SK-N-SH (cell line): ENCODE data around the gene SOWAHA. TPM values are rescaled to one million over a fixed set of nuclear protein-coding genes. Genes with fewer than 3 reads are reported as not detected.

ENCODE experiments used
- CTCF ChIA-PET: fragments of 300-600, 350-600 bp; formaldehyde crosslinking; extraction: SDS; loops from one replicate; lab custom pipeline; 2021; lab: Yijun Ruan, JAX
- POLR2A ChIA-PET: fragments of 350-600 bp; sonication (Branson Sonifier 250); formaldehyde crosslinking; extraction: SDS; loops from one replicate; lab custom pipeline; 2020; ENCODE audit warnings: antibody characterized with exemption, inconsistent platforms; lab: Yijun Ruan, JAX
- DNase-seq: peaks from one replicate; pipeline ENCODE4 v3.0.0; 2012
- H2AFZ ChIP-seq: fragments of 200-600 bp; sonication (generic); 2 replicates; pipeline ENCODE4 v1.8.1; 2016; ENCODE audit warnings: antibody characterized with exemption, mild to moderate bottlenecking, low read depth
- H3F3A ChIP-seq: fragments of 200-600 bp; sonication (generic); replicated peaks from 2 replicates; pipeline ENCODE3; 2016; ENCODE audit warnings: antibody characterized with exemption, mild to moderate bottlenecking; ENCODE audit not compliant: insufficient read depth
- H3K27ac ChIP-seq, 2 experiments: fragments of 200-500 bp in 1 of 2; fragments of 200-600 bp in 1 of 2; sonication (Bioruptor generic) in 1 of 2; sonication (generic), shearing (Covaris generic) in 1 of 2; 2 replicates each; pipeline versions ENCODE4 v1.5.1 to v1.6.1; 2014 to 2016; ENCODE audit warnings: low read depth in 2 of 2, inconsistent platforms in 1 of 2, low read length in 1 of 2, mild to moderate bottlenecking in 1 of 2, mixed read lengths in 1 of 2
- H3K27me3 ChIP-seq: fragments of 200-600 bp; sonication (generic), shearing (Covaris generic); 2 replicates; pipeline ENCODE4 v1.6.1; 2016; ENCODE audit warnings: mixed run types; ENCODE audit not compliant: insufficient read depth
- H3K36me3 ChIP-seq, 2 experiments: fragments of 200-500 bp in 1 of 2; fragments of 200-600 bp in 1 of 2; sonication (Bioruptor generic) in 1 of 2; sonication (generic) in 1 of 2; replicated peaks in 1 of 2; 2 replicates each; pipeline versions ENCODE3 to v1.5.1; 2014 to 2016; ENCODE audit warnings: low read length in 1 of 2, mild to moderate bottlenecking in 1 of 2; ENCODE audit not compliant: insufficient read depth in 2 of 2, control insufficient read depth in 1 of 2
- H3K4me1 ChIP-seq, 2 experiments: fragments of 200-500 bp in 1 of 2; fragments of 200-600 bp in 1 of 2; sonication (Bioruptor generic) in 1 of 2; sonication (generic), shearing (Covaris generic) in 1 of 2; 2 replicates each; pipeline versions ENCODE4 v1.5.1 to v1.6.1; 2014 to 2016; ENCODE audit warnings: low read depth in 1 of 2, low read length in 1 of 2, mixed run types in 1 of 2; ENCODE audit not compliant: insufficient read depth in 2 of 2, control insufficient read depth in 1 of 2
- H3K4me2 ChIP-seq: fragments of 200-600 bp; sonication (generic), shearing (Covaris generic); 2 replicates; pipeline ENCODE4 v1.6.1; 2017; ENCODE audit warnings: mixed run types
- H3K4me3 ChIP-seq, 2 experiments: fragments of 200-500 bp in 1 of 2; fragments of 200-600 bp in 1 of 2; sonication (Bioruptor generic) in 1 of 2; sonication (generic), shearing (Covaris generic) in 1 of 2; 2 replicates each; pipeline versions ENCODE4 v1.5.1 to v1.8.1; 2014 to 2016; ENCODE audit warnings: low read depth in 2 of 2, inconsistent platforms in 1 of 2, low read length in 1 of 2, mild to moderate bottlenecking in 1 of 2, mixed read lengths in 1 of 2, moderate library complexity in 1 of 2
- H3K79me2 ChIP-seq: fragments of 200-600 bp; sonication (generic); 2 replicates; pipeline ENCODE4 v1.8.1; 2017; ENCODE audit warnings: mild to moderate bottlenecking; ENCODE audit not compliant: insufficient read depth
- H3K9ac ChIP-seq: fragments of 200-600 bp; sonication (generic); 2 replicates; pipeline ENCODE4 v1.6.1; 2017; ENCODE audit warnings: mixed run types
- H3K9me2 ChIP-seq: fragments of 200-600 bp; sonication (generic); 2 replicates; pipeline ENCODE4 v1.6.1; 2017; ENCODE audit warnings: mixed run types
- H3K9me3 ChIP-seq: fragments of 200-600 bp; sonication (generic); 2 replicates; pipeline ENCODE4 v1.6.1; 2017; ENCODE audit warnings: mixed run types, mild to moderate bottlenecking, moderate library complexity
- H4K20me1 ChIP-seq: fragments of 200-600 bp; sonication (generic); 2 replicates; pipeline ENCODE4 v1.6.1; 2017; ENCODE audit warnings: mild to moderate bottlenecking, mixed run types; ENCODE audit not compliant: insufficient read depth
- CTCF ChIP-seq: fragments of 200-600 bp; sonication (generic); IDR thresholded peaks from 2 replicates; pipeline ENCODE4 v1.6.1; 2017; ENCODE audit warnings: antibody characterized with exemption, mild to moderate bottlenecking, moderate library complexity
- ELF1 ChIP-seq: IDR thresholded peaks from 2 replicates; pipeline ENCODE4 v1.4.0; 2012
- EZH2phosphoT487 ChIP-seq: fragments of 200-600 bp; sonication (generic); IDR thresholded peaks from 2 replicates; pipeline ENCODE4 v1.6.1; 2017; ENCODE audit warnings: low read depth, mixed run types, mild to moderate bottlenecking, antibody characterized with exemption, moderate library complexity, borderline replicate concordance
- FOSL2 ChIP-seq: IDR thresholded peaks from 2 replicates; pipeline ENCODE4 v1.4.0; 2012; ENCODE audit warnings: low read depth, mild to moderate bottlenecking, moderate library complexity, borderline replicate concordance
- FOXM1 ChIP-seq: IDR thresholded peaks from 2 replicates; pipeline ENCODE4 v1.4.0; 2012; ENCODE audit warnings: low read depth, mild to moderate bottlenecking
- GABPA ChIP-seq: IDR thresholded peaks from 2 replicates; pipeline ENCODE4 v1.4.0; 2012; ENCODE audit warnings: low read depth, mild to moderate bottlenecking
- GATA2 ChIP-seq: sonication (generic); formaldehyde crosslinking; IDR thresholded peaks from 2 replicates; pipeline ENCODE4 v1.5.0; 2020; ENCODE audit warnings: mild to moderate bottlenecking, missing genetic modification reagents
- IRF3 ChIP-seq: fragments of 150-350 bp; IDR thresholded peaks from 2 replicates; pipeline ENCODE4 v1.6.1; 2016; ENCODE audit warnings: mild to moderate bottlenecking, low read depth, low read length
- MXI1 ChIP-seq: IDR thresholded peaks from 2 replicates; pipeline ENCODE4 v1.6.1; 2012; ENCODE audit warnings: mild to moderate bottlenecking, low read depth, low read length, improper control_type of control experiment
- NFIC ChIP-seq: IDR thresholded peaks from 2 replicates; pipeline ENCODE4 v1.4.0; 2012; ENCODE audit warnings: borderline replicate concordance
- PBX3 ChIP-seq: IDR thresholded peaks from 2 replicates; pipeline ENCODE4; 2012
- POLR2AphosphoS5 ChIP-seq: IDR thresholded peaks from 2 replicates; pipeline ENCODE4 v1.6.1; 2012; ENCODE audit warnings: low read depth, low read length
- REST ChIP-seq: IDR thresholded peaks from 2 replicates; pipeline ENCODE4 v1.6.1; 2012; ENCODE audit warnings: mild to moderate bottlenecking, low read depth, low read length, moderate library complexity
- RFX5 ChIP-seq: IDR thresholded peaks from 2 replicates; pipeline ENCODE4 v1.6.1; 2012; ENCODE audit warnings: mild to moderate bottlenecking, improper control_type of control experiment, low read length
- SIN3A ChIP-seq: IDR thresholded peaks from 2 replicates; pipeline ENCODE4 v1.6.1; 2012; ENCODE audit warnings: low read depth, mild to moderate bottlenecking, low read length, moderate library complexity, borderline replicate concordance
- SMC3 ChIP-seq: IDR thresholded peaks from 2 replicates; pipeline ENCODE4 v1.6.1; 2012; ENCODE audit warnings: low read depth, low read length, improper control_type of control experiment
- TAF1 ChIP-seq: IDR thresholded peaks from 2 replicates; pipeline ENCODE4 v1.6.1; 2012; ENCODE audit warnings: low read depth, mild to moderate bottlenecking, low read length, moderate library complexity, borderline replicate concordance
- USF2 ChIP-seq: fragments of 150-350 bp; IDR thresholded peaks from 2 replicates; pipeline ENCODE4 v1.6.1; 2017; ENCODE audit warnings: antibody characterized with exemption, low read length, low read depth, borderline replicate concordance
- YY1 ChIP-seq: IDR thresholded peaks from 2 replicates; pipeline ENCODE4 v1.4.0; 2012; ENCODE audit warnings: low read depth, mild to moderate bottlenecking
- ZBTB33 ChIP-seq: IDR thresholded peaks from 2 replicates; pipeline ENCODE4 v1.4.0; 2012; ENCODE audit warnings: low read depth, borderline replicate concordance
- WGBS: methylation state at CpG from one replicate; pipeline ENCODE4 v1.1.6; 2017; ENCODE audit warnings: low lambda C conversion rate; 5-methylcytosine and 5-hydroxymethylcytosine counted together
- polyA plus RNA-seq, 3 experiments: library from polyadenylated mRNA; depleted of rRNA; stranded (reverse); fragments of >200 nt; gene quantifications; 2 replicates each; pipeline ENCODE4 v1.2.3, GENCODE V29; 2012

SOWAHA gene
- polyA plus RNA-seq, 1 of the 3 experiments (the other 2 are of a cell fraction): 0.30 TPM

GRCh38 chr5:132778129-132778528, 35.0 kb upstream of the SOWAHA start:
- no peak overlapping the region for H3K9ac ChIP-seq
- H4K20me1 ChIP-seq: no peaks in the 10 kb centered on the region
- no peaks in the 10 kb centered on the region for H3K9me3 ChIP-seq
- no peak overlapping the region for H3K27ac ChIP-seq
- CTCF ChIA-PET: interaction anchor here (1.0 to 1.8 kb wide), 6 partner anchors 11 to 251 kb away, joined by 3 to 11 read pairs (median 4); no protein-coding TSS in a partner anchor
- H3K79me2 ChIP-seq: peaks cover 36% of the 10 kb centered on the region
- peaks cover 26 to 35% of the 10 kb centered on the region in 2 experiments; a peak in 2 of 4 replicates for H3K4me1 ChIP-seq
- H3K9me2 ChIP-seq: no peaks in the 10 kb centered on the region
- no peaks in the 10 kb centered on the region for H3K36me3 ChIP-seq
- H3K4me2 ChIP-seq: peak overlapping the region; percentile 92; the same call in 1 of the 2 replicates
- TF ChIP-seq YY1 (no peak), POLR2AphosphoS5 (no peak), GABPA (no peak), RFX5 (no peak), CTCF (no peak), IRF3 (no peak), FOSL2 (no peak), EZH2phosphoT487 (no peak), GATA2 (no peak), USF2 (no peak), ELF1 (no peak), MXI1 (no peak), PBX3 (no peak), SIN3A (no peak), NFIC (no peak), TAF1 (no peak), ZBTB33 (no peak), REST (no peak), SMC3 (no peak), FOXM1 (no peak)
- TF ChIP-seq, all 33 proteins: peak for 0
- no peak for DNase-seq
- Histone ChIP-seq H3K4me3 (peak overlapping the region; percentile 75 to 85; a peak in 1 of 4 replicates), H2AFZ (peak overlapping the region; percentile 96), H3F3A (peaks cover 5% of the 10 kb centered on the region), H3K27me3 (no peaks in the 10 kb centered on the region)
- POLR2A ChIA-PET: interaction anchor here (0.6 kb wide), 1 partner anchor 569 kb away, joined by 3 read pairs; no protein-coding TSS in a partner anchor
- WGBS: 84% methylated on average over 4 of the region's 4 CpGs
